CD14-positive monocyte (primary cell): Measurements from ENCODE around the gene FAF1. TPM values are rescaled to one million over a fixed set of nuclear protein-coding genes. Genes with fewer than 3 reads are reported as not detected.

Experiments
- DNase-seq, 3 donors: peaks; one replicate each; pipeline ENCODE4 v3.0.0-alpha.2; 2011 to 2022
- H2AFZ ChIP-seq: 2 replicates; pipeline ENCODE4 v1.6.0; 2012; ENCODE audit warnings: mild to moderate bottlenecking, low read depth, low read length, inconsistent platforms; ENCODE audit not compliant: insufficient read depth, poor library complexity, severe bottlenecking
- H3K27ac ChIP-seq, 2 donors: 1 replicate in 1 of 2; 2 replicates in 1 of 2; pipeline ENCODE4 v1.5.1; 2012 to 2013; ENCODE audit warnings: low read length in 2 of 2, control low read depth in 1 of 2, inconsistent platforms in 1 of 2, low read depth in 1 of 2, mild to moderate bottlenecking in 1 of 2
- H3K27me3 ChIP-seq, 2 donors: one replicate each; pipeline versions ENCODE4 v1.6.0 to v1.6.1; 2011 to 2013; ENCODE audit warnings: low read length in 2 of 2; ENCODE audit not compliant: control insufficient read depth in 2 of 2, insufficient read depth in 2 of 2
- H3K36me3 ChIP-seq, 2 donors: replicated peaks in 1 of 2; 1 replicate in 1 of 2; 2 replicates in 1 of 2; pipeline versions ENCODE4 v1.5.1 to v1.6.1; 2012 to 2013; ENCODE audit warnings: low read length in 2 of 2, control low read depth in 1 of 2, inconsistent platforms in 1 of 2, mild to moderate bottlenecking in 1 of 2; ENCODE audit not compliant: insufficient read depth in 2 of 2, control insufficient read depth in 1 of 2
- H3K4me1 ChIP-seq, 2 donors: 1 replicate in 1 of 2; 2 replicates in 1 of 2; pipeline versions ENCODE4 v1.5.1 to v1.6.1; 2012 to 2013; ENCODE audit warnings: low read length in 2 of 2, control low read depth in 1 of 2, inconsistent platforms in 1 of 2, mild to moderate bottlenecking in 1 of 2, moderate library complexity in 1 of 2; ENCODE audit not compliant: insufficient read depth in 2 of 2, control insufficient read depth in 1 of 2
- H3K4me2 ChIP-seq: replicated peaks from 2 replicates; pipeline ENCODE3; 2012; ENCODE audit warnings: low read length, moderate library complexity, mild to moderate bottlenecking; ENCODE audit not compliant: poor library complexity, severe bottlenecking; ENCODE audit errors: extremely low read depth
- H3K4me3 ChIP-seq, 3 experiments: fragments of 200-600 bp in 1 of 3; sonication (generic) in 1 of 3; replicated peaks in 1 of 3; 1 replicate in 2 of 3; 2 replicates in 1 of 3; pipeline ENCODE4 v1.5.1; 2011 to 2013; ENCODE audit warnings: low read length in 3 of 3, mild to moderate bottlenecking in 3 of 3, control low read depth in 2 of 3, low read depth in 2 of 3, inconsistent platforms in 1 of 3, moderate library complexity in 1 of 3
- H3K79me2 ChIP-seq: 2 replicates; pipeline ENCODE4 v1.6.0; 2012; ENCODE audit warnings: mild to moderate bottlenecking, control low read depth, inconsistent platforms, low read length, moderate library complexity; ENCODE audit not compliant: insufficient read depth
- H3K9ac ChIP-seq: 2 replicates; pipeline ENCODE4 v1.6.0; 2017; ENCODE audit warnings: low read length, mild to moderate bottlenecking; ENCODE audit not compliant: insufficient read depth, poor library complexity, severe bottlenecking
- H3K9me3 ChIP-seq, 2 donors: replicated peaks in 1 of 2; 1 replicate in 1 of 2; 2 replicates in 1 of 2; pipeline versions ENCODE4 v1.5.1 to v1.6.1; 2012 to 2013; ENCODE audit warnings: low read length in 2 of 2, control low read depth in 1 of 2; ENCODE audit not compliant: control insufficient read depth in 1 of 2, insufficient read depth in 1 of 2
- H4K20me1 ChIP-seq: 2 replicates; pipeline ENCODE4 v1.6.0; 2012; ENCODE audit warnings: mild to moderate bottlenecking, low read length, control low read depth, moderate library complexity; ENCODE audit not compliant: insufficient read depth
- H3K27ac Mint-ChIP-seq, 7 donors: one replicate each; pipeline ENCODE4 v1.8.0; 2020; ENCODE audit warnings: mild to moderate bottlenecking in 7 of 7, mixed read lengths in 7 of 7, moderate library complexity in 6 of 7, inconsistent platforms in 2 of 7
- H3K27me3 Mint-ChIP-seq, 3 donors: one replicate each; pipeline ENCODE4 v1.8.0; 2021 to 2022; ENCODE audit warnings: low read depth in 3 of 3, mild to moderate bottlenecking in 3 of 3, mixed read lengths in 3 of 3, moderate library complexity in 3 of 3, inconsistent platforms in 1 of 3
- H3K36me3 Mint-ChIP-seq, 2 donors: one replicate each; pipeline ENCODE4 v1.8.0; 2020; ENCODE audit warnings: mixed read lengths in 2 of 2, inconsistent platforms in 1 of 2, mild to moderate bottlenecking in 1 of 2
- H3K4me1 Mint-ChIP-seq: one replicate; pipeline ENCODE4 v1.8.0; 2020; ENCODE audit warnings: mild to moderate bottlenecking, mixed read lengths
- H3K4me3 Mint-ChIP-seq, 2 donors: one replicate each; pipeline ENCODE4 v1.8.0; 2020; ENCODE audit warnings: mild to moderate bottlenecking in 2 of 2, mixed read lengths in 2 of 2, moderate library complexity in 1 of 2
- H3K9me3 Mint-ChIP-seq, 7 donors: one replicate each; pipeline ENCODE4 v1.8.0; 2020 to 2022; ENCODE audit warnings: mixed read lengths in 7 of 7, mild to moderate bottlenecking in 6 of 7, moderate library complexity in 6 of 7, inconsistent platforms in 2 of 7
- WGBS: methylation state at CpG from one replicate; pipeline ENCODE4 v1.1.5; 2013; ENCODE audit warnings: missing lambda C conversion rate; ENCODE audit not compliant: insufficient coverage; 5-methylcytosine and 5-hydroxymethylcytosine counted together
- intact Hi-C, 2 donors: fragments of 100-400 bp; cut with micrococcal nuclease; formaldehyde crosslinking; loops; one replicate each; pipeline versions ENCODE4 v1.15.0 to v1.15.1; 2023
- polyA plus RNA-seq, 3 donors: library from polyadenylated mRNA; depleted of rRNA in 1 of 3; unstranded in 2 of 3; stranded (reverse) in 1 of 3; fragments of 300-500 nt in 2 of 3; fragments of >200 nt in 1 of 3; fragmentation: Illumina TruSeq in 2 of 3; gene quantifications; 1 replicate in 2 of 3; 2 replicates in 1 of 3; pipeline ENCODE4 v1.2.3, GENCODE V29; 2012 to 2021
- TF ChIP-seq, protein P1 (sequence below): fragments of 200-600 bp; IDR thresholded peaks from one replicate; pipeline ENCODE4 v1.8.0; 2022; ENCODE audit warnings: antibody characterized with exemption, mild to moderate bottlenecking

Gene FAF1
- polyA plus RNA-seq, 3 donors, result 11.4 to 29.6 (median 16.9) TPM

DNA sequence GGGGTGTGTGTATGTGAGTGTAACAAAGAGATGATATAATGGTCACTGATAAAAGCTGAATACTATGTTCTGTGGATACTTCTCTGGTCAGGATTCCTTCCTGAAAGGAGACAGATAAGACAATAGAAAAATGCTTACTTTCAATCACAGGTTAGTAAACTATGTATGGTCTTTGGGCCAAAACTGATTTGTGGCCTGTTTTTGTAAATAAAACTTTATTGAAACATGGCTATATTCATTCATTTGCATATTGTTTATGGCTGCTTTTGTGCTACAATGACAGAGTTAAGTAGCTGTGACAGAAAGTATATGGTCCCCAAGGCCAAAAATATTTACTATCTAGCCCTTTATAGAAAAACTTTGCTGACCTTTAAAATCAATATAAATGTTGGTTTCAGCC lies 454.6 kb downstream of the FAF1 start:
- DNase-seq, result no peak
- Histone ChIP-seq H3K79me2 (no peaks in the 10 kb centered on the region), H3K9ac (no peak overlapping the region), H3K27me3 (no peaks in the 10 kb centered on the region), H3K4me2 (no peak overlapping the region), H3K4me3 (no peak overlapping the region), H4K20me1 (no peaks in the 10 kb centered on the region), H2AFZ (no peak overlapping the region), H3K27ac (no peak overlapping the region), H3K4me1 (no peaks in the 10 kb centered on the region), H3K36me3 (peaks cover 0 to 6% of the 10 kb centered on the region in 2 donors), H3K9me3 (no peaks in the 10 kb centered on the region)
- H3K27ac Mint-ChIP-seq, result no peak overlapping the region
- H3K4me1 Mint-ChIP-seq, result peaks cover 12% of the 10 kb centered on the region
- H3K9me3 Mint-ChIP-seq, result peaks cover 2 to 5% (median 4%) of the 10 kb centered on the region in 7 donors
- peaks cover 23 to 29% of the 10 kb centered on the region in 2 donors for H3K36me3 Mint-ChIP-seq
- intact Hi-C loops, result no loop called here
- TF ChIP-seq, protein P1, sequence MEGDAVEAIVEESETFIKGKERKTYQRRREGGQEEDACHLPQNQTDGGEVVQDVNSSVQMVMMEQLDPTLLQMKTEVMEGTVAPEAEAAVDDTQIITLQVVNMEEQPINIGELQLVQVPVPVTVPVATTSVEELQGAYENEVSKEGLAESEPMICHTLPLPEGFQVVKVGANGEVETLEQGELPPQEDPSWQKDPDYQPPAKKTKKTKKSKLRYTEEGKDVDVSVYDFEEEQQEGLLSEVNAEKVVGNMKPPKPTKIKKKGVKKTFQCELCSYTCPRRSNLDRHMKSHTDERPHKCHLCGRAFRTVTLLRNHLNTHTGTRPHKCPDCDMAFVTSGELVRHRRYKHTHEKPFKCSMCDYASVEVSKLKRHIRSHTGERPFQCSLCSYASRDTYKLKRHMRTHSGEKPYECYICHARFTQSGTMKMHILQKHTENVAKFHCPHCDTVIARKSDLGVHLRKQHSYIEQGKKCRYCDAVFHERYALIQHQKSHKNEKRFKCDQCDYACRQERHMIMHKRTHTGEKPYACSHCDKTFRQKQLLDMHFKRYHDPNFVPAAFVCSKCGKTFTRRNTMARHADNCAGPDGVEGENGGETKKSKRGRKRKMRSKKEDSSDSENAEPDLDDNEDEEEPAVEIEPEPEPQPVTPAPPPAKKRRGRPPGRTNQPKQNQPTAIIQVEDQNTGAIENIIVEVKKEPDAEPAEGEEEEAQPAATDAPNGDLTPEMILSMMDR, result no peak
- no peaks in the 10 kb centered on the region for H3K27me3 Mint-ChIP-seq
- no peak overlapping the region for H3K4me3 Mint-ChIP-seq

DNA sequence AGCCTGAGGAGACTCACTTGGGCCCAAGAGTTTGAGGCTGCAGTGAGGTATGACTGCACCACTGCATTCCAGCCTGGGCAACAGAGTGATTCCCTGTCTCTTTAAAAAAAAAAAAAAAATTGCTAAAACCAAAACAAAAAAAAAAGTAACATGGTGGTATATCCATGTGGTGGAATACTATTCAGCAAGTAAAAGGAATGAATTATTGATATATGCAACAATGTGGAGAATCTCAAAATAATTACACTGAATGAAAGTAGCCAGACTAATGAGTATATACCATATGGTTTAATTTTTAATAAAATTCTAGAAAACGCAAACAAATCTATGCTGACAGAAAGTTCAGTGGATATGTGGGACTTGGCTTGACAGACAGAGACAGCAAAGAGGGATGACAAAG lies 456.6 kb downstream of the FAF1 start:
- Histone ChIP-seq H3K4me3 (no peak overlapping the region), H2AFZ (no peak overlapping the region), H3K4me1 (no peaks in the 10 kb centered on the region), H3K9ac (no peak overlapping the region), H3K27me3 (no peaks in the 10 kb centered on the region), H3K27ac (no peak overlapping the region), H3K9me3 (peaks cover under 1 to 2% of the 10 kb centered on the region in 2 donors), H4K20me1 (no peaks in the 10 kb centered on the region), H3K36me3 (peaks cover 4 to 8% of the 10 kb centered on the region in 2 donors), H3K79me2 (no peaks in the 10 kb centered on the region), H3K4me2 (no peak overlapping the region)
- TF ChIP-seq, protein P1, result no peak
- no peak overlapping the region for H3K4me3 Mint-ChIP-seq
- intact Hi-C loops, result no loop called here
- H3K9me3 Mint-ChIP-seq, result peaks cover 4 to 7% (median 6%) of the 10 kb centered on the region in 7 donors
- H3K27me3 Mint-ChIP-seq, result no peaks in the 10 kb centered on the region
- H3K4me1 Mint-ChIP-seq, result peaks cover 11% of the 10 kb centered on the region
- DNase-seq, result no peak
- WGBS, result no CpG with 5 or more reads among the region's 1 CpG
- peaks cover 25 to 26% of the 10 kb centered on the region in 2 donors for H3K36me3 Mint-ChIP-seq
- H3K27ac Mint-ChIP-seq, result no peak overlapping the region
